ENCODE measurements around the gene SNX33.

DNA sequence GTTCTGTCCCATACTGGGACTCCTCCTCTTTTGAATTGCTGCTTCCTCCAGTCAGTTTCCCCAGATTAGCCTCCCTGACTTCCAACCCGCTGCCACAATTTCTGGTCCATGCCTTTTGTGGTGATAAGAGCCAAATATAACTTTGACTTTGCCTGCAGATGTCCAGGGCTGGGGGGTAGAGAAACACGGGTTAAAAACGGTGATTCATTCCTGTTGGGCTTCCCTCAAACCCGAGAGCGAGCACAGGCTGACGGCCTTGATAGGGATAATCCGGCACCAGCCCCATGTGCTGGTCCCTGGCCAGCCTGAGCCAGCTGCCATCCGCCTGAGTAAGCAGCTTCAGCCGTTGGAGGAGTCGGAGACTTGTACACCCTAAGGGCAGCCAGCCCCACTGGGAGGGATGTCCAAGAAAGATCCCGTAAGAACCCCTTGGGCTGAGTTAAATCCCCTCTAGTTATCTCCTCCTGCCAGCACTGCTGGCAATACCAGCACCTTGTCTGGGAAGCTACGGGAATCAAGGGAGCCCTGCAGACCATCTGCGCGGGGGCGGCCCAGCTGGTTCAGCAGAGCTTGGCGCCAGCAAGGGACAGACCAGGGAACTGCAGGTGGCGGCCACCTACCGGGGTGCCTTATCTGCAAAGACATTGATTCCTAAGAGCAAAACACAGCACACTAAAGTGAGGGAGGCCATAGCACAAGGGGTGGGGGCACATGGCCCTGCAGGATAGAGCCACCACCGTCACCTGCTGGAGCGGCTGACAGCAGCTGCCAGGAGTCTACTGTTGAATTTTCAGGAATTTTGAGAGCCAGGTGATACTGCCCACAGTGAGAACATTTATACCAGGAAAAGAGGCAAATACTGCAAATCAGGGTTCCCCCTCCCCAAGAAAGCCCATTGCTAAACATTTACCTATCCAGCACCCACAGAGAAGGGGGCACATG is 46.8 kb downstream of the SNX33 start:
- TF ChIP-seq CTCF (IDR thresholded peaks at IDR 0.05): peak; percentile 33
- no peak for TF ChIP-seq EZH2 (IDR thresholded peaks at IDR 0.05; ENCODE audit: borderline replicate concordance, insufficient read depth, low read depth, low read length, poor library complexity, severe bottlenecking)
